IPS-18c (cell line): Measurements from ENCODE around the gene PALLD.

Source experiments
- H3K4me3 ChIP-seq: 2 replicates; pipeline ENCODE4 v1.7.0; 2013; ENCODE audit warnings: low read depth, mild to moderate bottlenecking, low read length, moderate library complexity; ENCODE audit not compliant: insufficient read depth
- H3K9me3 ChIP-seq: one replicate; pipeline ENCODE4 v1.6.1; 2013; ENCODE audit warnings: mild to moderate bottlenecking, low read length, moderate library complexity; ENCODE audit not compliant: control insufficient read depth, insufficient read depth

The PALLD gene

GRCh38 chr4:168731706-168732414, 235.0 kb downstream of the PALLD start:
- Histone ChIP-seq H3K4me3 (no peak overlapping the region), H3K9me3 (no peaks in the 10 kb centered on the region)

GRCh38 chr4:168732714-168733113, 235.9 kb downstream of the PALLD start:
- no peak overlapping the region for H3K4me3 ChIP-seq
- H3K9me3 ChIP-seq = no peaks in the 10 kb centered on the region

GRCh38 chr4:168734703-168735678, 238.1 kb downstream of the PALLD start:
- no peaks in the 10 kb centered on the region for H3K9me3 ChIP-seq
- H3K4me3 ChIP-seq = no peak overlapping the region

- Histone ChIP-seq H3K4me3 (no peak overlapping the region), H3K9me3 (no peaks in the 10 kb centered on the region)
Measured at GRCh38 chr4:168735735-168736134, 238.9 kb downstream of the PALLD start.

GRCh38 chr4:168736860-168737805, 240.3 kb downstream of the PALLD start:
- H3K9me3 ChIP-seq = no peaks in the 10 kb centered on the region
- no peak overlapping the region for H3K4me3 ChIP-seq

GRCh38 chr4:168737806-168738172, 240.9 kb downstream of the PALLD start:
- Histone ChIP-seq H3K4me3 (no peak overlapping the region), H3K9me3 (no peaks in the 10 kb centered on the region)

GRCh38 chr4:168739886-168740285, 243.0 kb downstream of the PALLD start:
- H3K9me3 ChIP-seq = no peaks in the 10 kb centered on the region
- H3K4me3 ChIP-seq = no peak overlapping the region

- Histone ChIP-seq H3K4me3 (no peak overlapping the region), H3K9me3 (no peaks in the 10 kb centered on the region)
Measured at GRCh38 chr4:168740691-168741090, 243.8 kb downstream of the PALLD start.

GRCh38 chr4:168741281-168742173, 244.7 kb downstream of the PALLD start:
- H3K4me3 ChIP-seq = no peak overlapping the region

GRCh38 chr4:168743131-168743530, 246.3 kb downstream of the PALLD start:
- H3K9me3 ChIP-seq = no peaks in the 10 kb centered on the region

More at GRCh38 chr4:168741281-168742173, 244.7 kb downstream of the PALLD start:
- H3K9me3 ChIP-seq = no peaks in the 10 kb centered on the region

GRCh38 chr4:168743601-168744000, 246.7 kb downstream of the PALLD start:
- Histone ChIP-seq H3K9me3 (no peaks in the 10 kb centered on the region), H3K4me3 (no peak overlapping the region)

More at GRCh38 chr4:168743131-168743530, 246.3 kb downstream of the PALLD start:
- H3K4me3 ChIP-seq = no peak overlapping the region

GRCh38 chr4:168744021-168744420, 247.2 kb downstream of the PALLD start:
- no peaks in the 10 kb centered on the region for H3K9me3 ChIP-seq
- no peak overlapping the region for H3K4me3 ChIP-seq

GRCh38 chr4:168748807-168749206, 252.0 kb downstream of the PALLD start:
- Histone ChIP-seq H3K9me3 (no peaks in the 10 kb centered on the region), H3K4me3 (no peak overlapping the region)

- Histone ChIP-seq H3K9me3 (no peaks in the 10 kb centered on the region), H3K4me3 (no peak overlapping the region)
Measured at GRCh38 chr4:168751263-168752225, 254.7 kb downstream of the PALLD start.
